HFFc6 (cell line): ENCODE results near the gene VSIG10L. TPM values are rescaled to one million over a fixed set of nuclear protein-coding genes. Genes with fewer than 3 reads are reported as not detected.

ENCODE experiments used
- DNase-seq: peaks from one replicate; pipeline ENCODE4 v3.0.0-alpha.2; 2018
- H3K27ac Mint-ChIP-seq: 2 replicates; pipeline ENCODE4 v1.8.0; 2020; ENCODE audit warnings: mild to moderate bottlenecking, mixed read lengths
- H3K27me3 Mint-ChIP-seq: 2 replicates; pipeline ENCODE4 v1.8.0; 2021; ENCODE audit warnings: mild to moderate bottlenecking, moderate library complexity, mixed read lengths; ENCODE audit not compliant: insufficient read depth
- H3K36me3 Mint-ChIP-seq: 2 replicates; pipeline ENCODE4 v1.8.0; 2021; ENCODE audit warnings: low read depth, mixed read lengths
- H3K4me1 Mint-ChIP-seq: 2 replicates; pipeline ENCODE4 v1.8.0; 2020; ENCODE audit warnings: low read depth, mixed read lengths
- H3K4me3 Mint-ChIP-seq: 2 replicates; pipeline ENCODE4 v1.8.0; 2020; ENCODE audit warnings: mild to moderate bottlenecking, moderate library complexity, mixed read lengths
- H3K9me3 Mint-ChIP-seq: 2 replicates; pipeline ENCODE4 v1.8.0; 2020; ENCODE audit warnings: mild to moderate bottlenecking, mixed read lengths
- CTCF ChIP-seq: fragments of 200-600 bp; sonication (generic); IDR thresholded peaks from 2 replicates; pipeline ENCODE4 v1.5.0; 2021; ENCODE audit warnings: antibody characterized with exemption, mild to moderate bottlenecking
- long read RNA-seq: library from polyadenylated mRNA; unstranded; transcript quantifications from one replicate; pipeline ENCODE4 v2.0.0, GENCODE V29; 2019
- total RNA-seq, 6 experiments: library from RNA; stranded (reverse); fragmentation: NEBNext Ultra II Directional; extraction: Animal tissue kit (Norgen Biotek cat#: 25700); gene quantifications; 2 replicates in 1 of 6; 3 replicates in 5 of 6; pipeline ENCODE4 v1.2.3, GENCODE V29; 2021

VSIG10L gene
- total RNA-seq: 1 to 10 TPM in 2 of 6 experiments, under 1 TPM in 4; 0.79 to 1.6 (median 0.89) TPM
- long read RNA-seq, partial matches to known transcripts: 3 of 3 reads
- long read RNA-seq, other reads (novel, unspliced or antisense): 0 of 3 reads

- peaks cover 3% of the 10 kb centered on the region for H3K27me3 Mint-ChIP-seq
- no peaks in the 10 kb centered on the region for H3K9me3 Mint-ChIP-seq
- no peak within 1 kb of the TSS for H3K4me3 Mint-ChIP-seq
- peak within 1 kb of the TSS; percentile 51; the same call in 1 of the 2 replicates for H3K27ac Mint-ChIP-seq
- DNase-seq: no peak
- H3K4me1 Mint-ChIP-seq: peaks cover 23% of the 10 kb centered on the region
- peaks cover 6% of the 10 kb centered on the region for H3K36me3 Mint-ChIP-seq
- no peak for TF ChIP-seq CTCF
Observed at GRCh38 chr19:51341976-51342580, at the start of gene VSIG10L. Gene VSIG10L (minus strand): TSS chr19:51342139. CDS start chr19:51342124, 15 bp downstream.

- no peak overlapping the region for H3K4me3 Mint-ChIP-seq
- H3K9me3 Mint-ChIP-seq: no peaks in the 10 kb centered on the region
- no peaks in the 10 kb centered on the region; the same call in 1 of the 2 replicates for H3K36me3 Mint-ChIP-seq
- no peak for TF ChIP-seq CTCF
- no peak for DNase-seq
- peaks cover 7% of the 10 kb centered on the region; the same call in 1 of the 2 replicates for H3K27me3 Mint-ChIP-seq
- no peak overlapping the region for H3K27ac Mint-ChIP-seq
- peaks cover 13% of the 10 kb centered on the region for H3K4me1 Mint-ChIP-seq
Observed at GRCh38 chr19:51391073-51391611, 49.2 kb upstream of the VSIG10L start.

GRCh38 chr19:51389143-51389542, 47.2 kb upstream of the VSIG10L start:
- H3K9me3 Mint-ChIP-seq: no peaks in the 10 kb centered on the region
- H3K36me3 Mint-ChIP-seq: no peaks in the 10 kb centered on the region
- TF ChIP-seq CTCF: no peak
- peaks cover 7% of the 10 kb centered on the region for H3K27me3 Mint-ChIP-seq
- peaks cover 6% of the 10 kb centered on the region for H3K4me1 Mint-ChIP-seq
- no peak overlapping the region for H3K27ac Mint-ChIP-seq
- H3K4me3 Mint-ChIP-seq: no peak overlapping the region
- no peak for DNase-seq

GRCh38 chr19:51387924-51388389, 46.0 kb upstream of the VSIG10L start, which contains the start of gene LIM2:
Gene LIM2 (minus strand): TSS chr19:51387974. CDS start chr19:51387443, 531 bp downstream.
- Mint-ChIP-seq H3K9me3 (no peaks in the 10 kb centered on the region), H3K27ac (no peak within 1 kb of the TSS), H3K4me3 (no peak within 1 kb of the TSS), H3K36me3 (no peaks in the 10 kb centered on the region), H3K4me1 (no peaks in the 10 kb centered on the region), H3K27me3 (peaks cover 10% of the 10 kb centered on the region)
- no peak for DNase-seq
- no peak for TF ChIP-seq CTCF

GRCh38 chr19:51386882-51387520, 45.1 kb upstream of the VSIG10L start:
- peaks cover 10% of the 10 kb centered on the region for H3K27me3 Mint-ChIP-seq
- no peak overlapping the region for H3K27ac Mint-ChIP-seq
- no peaks in the 10 kb centered on the region for H3K36me3 Mint-ChIP-seq
- DNase-seq: no peak
- TF ChIP-seq CTCF: no peak
- no peaks in the 10 kb centered on the region for H3K4me1 Mint-ChIP-seq
- no peak overlapping the region for H3K4me3 Mint-ChIP-seq
- H3K9me3 Mint-ChIP-seq: no peaks in the 10 kb centered on the region
